ENCODE data around the gene SLC37A3.
"Not testable (repeated sequence)": the region's sequence is repeated elsewhere in the genome, so short reads cannot be mapped to it uniquely, and the experiment has no call there.

Gene SLC37A3

DNA sequence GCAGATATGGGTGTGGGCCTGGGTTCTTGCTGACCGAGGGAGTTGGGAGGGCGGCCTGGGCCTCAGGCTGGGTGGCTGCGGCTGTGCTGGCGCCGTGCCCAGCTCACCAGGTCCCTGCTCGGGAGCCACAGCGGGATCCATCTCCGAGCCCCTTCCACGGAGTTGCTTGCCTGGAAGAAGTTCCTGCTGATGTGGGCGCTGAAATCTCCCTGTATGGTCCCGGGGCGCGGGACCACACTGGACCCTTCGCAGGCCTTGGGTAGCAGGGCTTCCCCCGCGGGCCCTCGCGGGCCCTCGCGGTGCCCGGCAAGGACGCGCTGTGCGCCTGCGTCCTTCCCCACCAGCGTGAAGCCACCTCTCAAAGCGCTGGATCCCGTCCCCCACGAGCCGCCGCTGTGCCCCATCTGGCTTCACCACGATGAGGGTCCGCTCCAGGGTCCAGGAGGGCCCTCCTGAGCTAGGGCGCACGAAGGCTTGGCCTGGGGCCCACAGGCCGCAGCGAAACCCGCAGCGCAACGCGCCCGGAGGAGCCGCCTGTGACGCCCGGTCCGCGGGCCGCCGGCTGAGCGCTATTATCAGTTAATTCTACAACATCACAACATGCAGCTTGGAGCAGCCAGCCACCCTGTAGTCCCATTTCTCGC is 37.0 kb upstream of the SLC37A3 start:
- no peak overlapping the region for H3K4me3 ChIP-seq (ENCODE audit: low read depth, low read length)
- TF ChIP-seq, protein P1, sequence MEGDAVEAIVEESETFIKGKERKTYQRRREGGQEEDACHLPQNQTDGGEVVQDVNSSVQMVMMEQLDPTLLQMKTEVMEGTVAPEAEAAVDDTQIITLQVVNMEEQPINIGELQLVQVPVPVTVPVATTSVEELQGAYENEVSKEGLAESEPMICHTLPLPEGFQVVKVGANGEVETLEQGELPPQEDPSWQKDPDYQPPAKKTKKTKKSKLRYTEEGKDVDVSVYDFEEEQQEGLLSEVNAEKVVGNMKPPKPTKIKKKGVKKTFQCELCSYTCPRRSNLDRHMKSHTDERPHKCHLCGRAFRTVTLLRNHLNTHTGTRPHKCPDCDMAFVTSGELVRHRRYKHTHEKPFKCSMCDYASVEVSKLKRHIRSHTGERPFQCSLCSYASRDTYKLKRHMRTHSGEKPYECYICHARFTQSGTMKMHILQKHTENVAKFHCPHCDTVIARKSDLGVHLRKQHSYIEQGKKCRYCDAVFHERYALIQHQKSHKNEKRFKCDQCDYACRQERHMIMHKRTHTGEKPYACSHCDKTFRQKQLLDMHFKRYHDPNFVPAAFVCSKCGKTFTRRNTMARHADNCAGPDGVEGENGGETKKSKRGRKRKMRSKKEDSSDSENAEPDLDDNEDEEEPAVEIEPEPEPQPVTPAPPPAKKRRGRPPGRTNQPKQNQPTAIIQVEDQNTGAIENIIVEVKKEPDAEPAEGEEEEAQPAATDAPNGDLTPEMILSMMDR (IDR thresholded peaks at IDR 0.05; ENCODE audit: borderline replicate concordance, insufficient read depth, low read depth, low read length), result no peak

GRCh38 chr7:140433396-140433795 is 35.1 kb upstream of the SLC37A3 start:
- no peak overlapping the region for H3K4me3 ChIP-seq (ENCODE audit: low read depth, low read length)
- TF ChIP-seq, protein P1 (IDR thresholded peaks at IDR 0.05; ENCODE audit: borderline replicate concordance, insufficient read depth, low read depth, low read length), result no peak

- TF ChIP-seq, protein P1 (IDR thresholded peaks at IDR 0.05; ENCODE audit: borderline replicate concordance, insufficient read depth, low read depth, low read length), result no peak
- H3K4me3 ChIP-seq (ENCODE audit: low read depth, low read length), result no peak overlapping the region
These were observed 27.8 kb upstream of the SLC37A3 start for GRCh38 chr7:140426130-140426529.

- no peak overlapping the region for H3K4me3 ChIP-seq (ENCODE audit: low read depth, low read length)
- TF ChIP-seq, protein P1 (IDR thresholded peaks at IDR 0.05; ENCODE audit: borderline replicate concordance, insufficient read depth, low read depth, low read length), result no peak
These were observed 27.4 kb upstream of the SLC37A3 start for GRCh38 chr7:140425718-140426117.

DNA sequence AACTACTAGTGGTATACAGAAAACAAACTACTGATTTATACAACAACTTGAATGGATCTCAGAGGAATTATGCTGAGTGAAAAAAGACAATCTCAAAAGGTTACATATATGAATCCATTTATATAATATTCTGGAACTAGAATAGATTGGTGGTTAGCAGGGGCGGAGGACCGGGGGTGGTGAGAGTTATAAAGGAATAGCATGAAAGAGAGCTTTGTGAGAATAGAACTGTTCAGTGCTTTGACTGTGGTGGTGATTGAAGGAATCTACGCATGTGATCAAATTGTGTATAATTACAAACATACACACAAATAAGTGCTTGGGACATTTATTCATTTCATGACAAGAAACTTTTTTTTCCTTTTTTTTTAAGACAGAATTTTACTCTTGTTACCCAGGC is 25.2 kb upstream of the SLC37A3 start:
- TF ChIP-seq, protein P1 (IDR thresholded peaks at IDR 0.05; ENCODE audit: borderline replicate concordance, insufficient read depth, low read depth, low read length), result no peak
- no peak overlapping the region for H3K4me3 ChIP-seq (ENCODE audit: low read depth, low read length)

DNA sequence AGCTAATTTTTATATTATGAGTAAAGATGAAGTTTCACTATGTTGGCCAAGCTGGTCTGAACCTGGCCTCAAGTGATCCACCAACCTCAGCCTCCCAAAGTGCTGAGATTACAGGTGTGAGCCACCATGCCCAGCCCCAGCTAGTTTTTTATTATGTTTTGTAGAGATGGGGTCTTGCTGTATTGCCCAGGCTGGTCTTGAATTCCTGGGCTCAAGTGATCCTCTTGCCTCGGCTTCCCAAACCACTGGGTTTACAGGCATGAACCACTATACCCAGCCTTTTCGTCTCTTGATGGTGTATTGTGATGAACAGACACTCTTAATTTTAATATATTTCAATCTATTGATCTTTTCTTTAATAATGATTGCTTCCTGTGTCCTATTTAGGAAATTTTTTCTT is 23.2 kb upstream of the SLC37A3 start:
- TF ChIP-seq, protein P1 (IDR thresholded peaks at IDR 0.05; ENCODE audit: borderline replicate concordance, insufficient read depth, low read depth, low read length), result no peak
- H3K4me3 ChIP-seq (ENCODE audit: low read depth, low read length), result no peak overlapping the region

- TF ChIP-seq, protein P1 (IDR thresholded peaks at IDR 0.05; ENCODE audit: borderline replicate concordance, insufficient read depth, low read depth, low read length), result no peak
- no peak overlapping the region for H3K4me3 ChIP-seq (ENCODE audit: low read depth, low read length)
These were observed 20.3 kb upstream of the SLC37A3 start for GRCh38 chr7:140418653-140419052.

DNA sequence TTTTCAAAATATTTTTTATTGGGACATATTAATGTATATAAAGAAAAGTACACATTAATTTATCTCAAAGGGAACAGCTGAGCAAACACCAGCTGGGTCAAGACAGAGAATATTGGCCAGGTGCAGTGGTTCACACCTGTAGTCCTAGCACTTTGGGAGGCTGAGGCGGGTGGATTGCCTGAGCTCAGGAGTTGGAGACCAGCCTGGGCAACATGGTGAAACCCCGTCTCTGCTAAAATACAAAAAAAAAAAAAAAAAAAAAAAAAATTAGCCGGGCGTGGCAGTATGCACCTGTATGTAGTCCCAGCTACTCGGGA is 19.8 kb upstream of the SLC37A3 start:
- not testable (repeated sequence) for H3K4me3 ChIP-seq (ENCODE audit: low read depth, low read length)
